Bronchial epithelial cell (primary cell): ENCODE measurements around the gene RAB40A. TPM values are rescaled to one million over a fixed set of nuclear protein-coding genes. Genes with fewer than 3 reads are reported as not detected.

Experiments used
- DNase-seq: peaks from one replicate; pipeline ENCODE4 v3.0.0-alpha.2; 2010; ENCODE audit warnings: low read depth
- FAIRE-seq: peaks from 2 replicates; lab custom pipeline; 2011; peaks lifted over from hg19 to GRCh38; lab: Jason Lieb, UNC
- H3K27me3 ChIP-seq: 2 replicates; pipeline ENCODE4 v1.5.1; 2011; ENCODE audit warnings: low read length; ENCODE audit not compliant: control insufficient read depth, insufficient read depth
- H3K36me3 ChIP-seq: 2 replicates; pipeline ENCODE4 v1.5.1; 2011; ENCODE audit warnings: low read length; ENCODE audit not compliant: control insufficient read depth, insufficient read depth
- H3K4me3 ChIP-seq: 2 replicates; pipeline ENCODE4 v1.5.1; 2011; ENCODE audit warnings: mild to moderate bottlenecking, low read depth, low read length, control low read depth
- total RNA-seq: library from RNA; depleted of rRNA; stranded (reverse); fragments of >200 nt; gene quantifications from 2 replicates; pipeline ENCODE4 v1.2.1, GENCODE V29; 2014
- TF ChIP-seq, protein P1 (sequence below): IDR thresholded peaks from 2 replicates; pipeline ENCODE4 v1.5.1; 2011; ENCODE audit warnings: mild to moderate bottlenecking, moderate library complexity, low read length, control low read depth, inconsistent platforms; ENCODE audit not compliant: insufficient read depth, severe bottlenecking

Gene RAB40A, protein sequence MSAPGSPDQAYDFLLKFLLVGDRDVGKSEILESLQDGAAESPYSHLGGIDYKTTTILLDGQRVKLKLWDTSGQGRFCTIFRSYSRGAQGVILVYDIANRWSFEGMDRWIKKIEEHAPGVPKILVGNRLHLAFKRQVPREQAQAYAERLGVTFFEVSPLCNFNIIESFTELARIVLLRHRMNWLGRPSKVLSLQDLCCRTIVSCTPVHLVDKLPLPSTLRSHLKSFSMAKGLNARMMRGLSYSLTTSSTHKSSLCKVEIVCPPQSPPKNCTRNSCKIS
- total RNA-seq, result under 0.01 and 0.13 TPM in 2 replicates

DNA sequence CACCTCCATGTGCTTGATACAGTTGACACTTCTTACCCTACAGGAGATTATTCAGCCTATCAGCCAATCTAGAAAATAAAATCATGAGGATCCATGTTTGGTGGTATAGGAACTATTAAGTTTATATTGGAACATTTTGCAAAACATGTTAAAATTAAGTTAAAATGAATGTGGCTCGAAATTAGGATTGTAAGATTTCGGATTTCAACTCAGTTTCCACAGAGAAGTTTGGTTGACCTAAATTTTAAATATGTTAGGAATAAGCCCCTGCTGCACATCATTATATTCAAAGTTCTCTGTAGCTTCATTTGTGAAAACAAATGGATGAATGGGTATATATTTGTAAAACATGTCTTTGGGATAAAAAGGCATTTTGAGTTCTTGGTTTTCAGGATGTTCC, at the start of gene RAB40A:
RAB40A (minus strand) TSS at position 101 of the 400 bp plus-strand sequence. CDS start 18,733 bp downstream, outside the sequence.
- TF ChIP-seq, protein P1, sequence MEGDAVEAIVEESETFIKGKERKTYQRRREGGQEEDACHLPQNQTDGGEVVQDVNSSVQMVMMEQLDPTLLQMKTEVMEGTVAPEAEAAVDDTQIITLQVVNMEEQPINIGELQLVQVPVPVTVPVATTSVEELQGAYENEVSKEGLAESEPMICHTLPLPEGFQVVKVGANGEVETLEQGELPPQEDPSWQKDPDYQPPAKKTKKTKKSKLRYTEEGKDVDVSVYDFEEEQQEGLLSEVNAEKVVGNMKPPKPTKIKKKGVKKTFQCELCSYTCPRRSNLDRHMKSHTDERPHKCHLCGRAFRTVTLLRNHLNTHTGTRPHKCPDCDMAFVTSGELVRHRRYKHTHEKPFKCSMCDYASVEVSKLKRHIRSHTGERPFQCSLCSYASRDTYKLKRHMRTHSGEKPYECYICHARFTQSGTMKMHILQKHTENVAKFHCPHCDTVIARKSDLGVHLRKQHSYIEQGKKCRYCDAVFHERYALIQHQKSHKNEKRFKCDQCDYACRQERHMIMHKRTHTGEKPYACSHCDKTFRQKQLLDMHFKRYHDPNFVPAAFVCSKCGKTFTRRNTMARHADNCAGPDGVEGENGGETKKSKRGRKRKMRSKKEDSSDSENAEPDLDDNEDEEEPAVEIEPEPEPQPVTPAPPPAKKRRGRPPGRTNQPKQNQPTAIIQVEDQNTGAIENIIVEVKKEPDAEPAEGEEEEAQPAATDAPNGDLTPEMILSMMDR, result no peak
- DNase-seq (no peak), FAIRE-seq (no peak)
- Histone ChIP-seq H3K36me3 (no peaks in the 10 kb centered on the region), H3K27me3 (no peaks in the 10 kb centered on the region), H3K4me3 (no peak within 1 kb of the TSS)

DNA sequence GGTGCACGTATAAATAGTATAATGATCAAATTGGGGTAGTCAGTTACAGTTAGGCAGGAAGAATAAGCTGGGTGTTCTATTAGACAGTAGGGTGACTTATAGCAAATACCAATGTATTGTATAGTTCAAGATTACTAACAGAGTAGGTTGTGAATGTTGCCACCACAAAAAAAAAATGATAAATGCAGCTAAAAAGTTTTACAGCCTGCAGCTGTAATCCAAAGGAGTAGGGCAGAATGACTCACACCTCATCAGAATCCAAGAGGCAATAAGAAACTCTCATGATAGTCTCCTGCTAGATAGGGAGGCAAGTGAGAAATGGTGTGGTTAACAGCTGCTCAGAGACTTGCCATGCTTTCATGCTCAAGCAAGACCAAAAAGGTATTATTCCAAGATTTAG, 46.5 kb upstream of the RAB40A start:
- Histone ChIP-seq H3K27me3 (no peaks in the 10 kb centered on the region), H3K4me3 (no peak overlapping the region), H3K36me3 (no peaks in the 10 kb centered on the region)
- DNase-seq (peak; percentile 49), FAIRE-seq (no peak)
- TF ChIP-seq, protein P1, result no peak

DNA sequence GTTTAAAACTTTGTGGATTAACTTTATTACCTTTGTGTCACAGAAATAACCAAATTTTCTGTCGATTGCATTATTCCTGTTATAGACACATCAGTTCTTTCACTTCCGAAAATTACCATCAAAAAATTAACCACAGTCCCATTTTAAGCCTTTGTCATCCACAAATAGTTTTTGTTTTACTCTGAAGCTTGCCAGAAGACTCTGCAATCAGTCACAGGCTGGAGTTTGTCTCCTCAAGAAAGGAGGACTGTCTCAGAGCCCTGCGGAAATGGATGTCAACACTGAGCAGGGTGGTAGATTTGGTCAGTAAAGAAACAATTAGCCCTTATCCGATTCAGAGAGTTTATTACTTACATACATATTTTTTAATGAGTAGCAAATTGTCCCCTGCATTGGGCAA, 45.9 kb upstream of the RAB40A start:
- Histone ChIP-seq H3K36me3 (no peaks in the 10 kb centered on the region), H3K27me3 (no peaks in the 10 kb centered on the region), H3K4me3 (no peak overlapping the region)
- TF ChIP-seq, protein P1, result no peak
- FAIRE-seq (no peak), DNase-seq (no peak)

DNA sequence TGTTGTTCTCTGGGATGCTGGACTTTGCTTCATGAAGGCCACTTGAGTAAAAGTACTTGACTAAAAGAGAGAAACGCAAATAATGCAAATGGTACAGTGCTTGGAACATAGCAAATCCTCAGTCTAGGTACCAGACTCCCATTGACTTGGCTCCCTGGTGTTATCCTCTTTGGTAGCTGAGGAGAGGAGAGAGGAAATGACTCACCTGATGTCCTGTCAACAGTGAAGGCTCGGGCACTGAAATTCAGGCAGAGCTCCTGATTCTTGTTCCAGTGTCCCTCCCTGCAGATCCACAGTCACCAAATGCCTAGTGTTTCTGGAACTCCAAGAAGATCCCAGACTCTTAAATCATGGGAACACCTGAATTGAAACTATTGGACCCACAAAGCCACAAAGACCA, 43.5 kb upstream of the RAB40A start:
- Histone ChIP-seq H3K36me3 (no peaks in the 10 kb centered on the region), H3K4me3 (no peak overlapping the region), H3K27me3 (no peaks in the 10 kb centered on the region)
- DNase-seq (peak; percentile 23), FAIRE-seq (no peak)
- TF ChIP-seq, protein P1, result no peak

DNA sequence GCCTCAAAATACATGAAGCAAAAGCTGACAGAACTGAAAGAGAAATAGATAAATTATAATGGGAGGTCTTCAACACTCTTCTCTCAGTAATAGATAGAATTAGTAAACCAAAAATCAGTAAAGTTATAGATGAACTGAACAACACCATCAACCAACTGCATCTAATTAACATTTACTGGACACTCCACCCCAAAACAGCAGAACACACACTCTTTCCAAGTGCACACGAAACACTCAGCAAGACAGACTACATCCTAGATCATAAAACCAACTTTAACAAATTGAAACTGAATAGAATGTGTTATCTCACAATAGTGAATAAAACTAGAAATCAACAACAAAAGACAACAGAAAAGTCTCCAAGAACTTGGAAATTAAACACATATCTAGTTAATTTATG, 41.0 kb upstream of the RAB40A start:
- DNase-seq (no peak), FAIRE-seq (no peak)
- H3K36me3 ChIP-seq, result no peaks in the 10 kb centered on the region
- H3K4me3 ChIP-seq, result no peak overlapping the region
- TF ChIP-seq, protein P1, result no peak
- no peaks in the 10 kb centered on the region for H3K27me3 ChIP-seq
